Amniotic epithelial cell (primary cell): Measurements from ENCODE around the gene FRY.
A peak's percentile ranks its signal among the peaks of the same experiment; 100 is the strongest.

Source experiments
- DNase-seq: peaks from one replicate; pipeline ENCODE4 v3.0.0-alpha.2; 2010; ENCODE audit warnings: low read depth

The FRY gene

DNA sequence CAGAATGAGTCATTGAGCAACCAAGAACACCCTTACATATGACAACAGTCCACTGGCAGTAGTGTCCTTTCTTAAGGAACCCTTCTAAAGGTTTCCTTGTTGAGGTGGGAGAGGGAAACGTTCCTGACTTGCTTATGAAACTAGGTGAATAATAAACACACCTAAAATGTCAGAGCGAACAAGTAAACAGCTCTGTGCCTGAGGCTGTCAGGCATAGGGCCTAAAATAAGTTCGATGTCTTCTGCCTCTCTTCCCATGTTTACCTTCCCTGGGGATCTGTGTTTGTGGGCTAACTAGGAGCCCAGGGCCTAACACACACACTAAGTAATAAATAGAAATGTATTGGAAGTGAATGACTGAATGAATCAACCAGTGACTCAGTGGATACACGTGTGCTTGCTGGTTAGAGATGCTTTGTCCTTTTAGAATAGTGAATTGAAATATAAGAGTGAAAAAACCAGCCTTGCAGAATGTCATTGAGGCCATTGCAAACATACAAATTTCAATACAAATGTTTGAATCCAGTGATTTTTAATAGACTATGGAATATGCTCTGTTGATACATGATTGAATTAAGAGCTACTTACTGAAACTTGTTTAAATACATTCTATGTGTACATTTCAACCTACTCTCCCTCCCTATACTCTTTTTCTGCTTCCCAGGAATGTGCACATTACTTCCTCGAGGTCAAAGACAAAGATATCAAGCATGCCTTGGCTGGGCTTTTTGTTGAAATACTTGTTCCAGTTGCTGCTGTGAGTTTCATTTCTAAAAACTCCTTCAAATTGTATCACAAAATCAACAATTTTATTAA is 102.9 kb downstream of the FRY start:
- no peak for DNase-seq

DNA sequence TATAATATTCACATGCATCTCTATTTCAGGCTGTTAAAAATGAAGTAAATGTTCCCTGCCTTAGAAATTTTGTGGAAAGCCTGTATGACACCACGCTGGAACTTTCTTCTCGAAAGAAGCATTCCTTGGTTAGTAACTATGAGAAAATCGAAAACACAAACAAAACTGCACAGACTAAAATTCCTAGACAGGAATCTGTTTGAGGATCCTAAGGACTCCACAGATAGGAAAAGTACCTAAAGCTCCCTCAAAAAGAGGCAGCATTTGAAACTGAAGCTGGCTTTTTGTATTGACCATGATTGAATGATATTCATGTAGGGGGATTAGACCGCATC is 103.4 kb downstream of the FRY start:
- no peak for DNase-seq

DNA sequence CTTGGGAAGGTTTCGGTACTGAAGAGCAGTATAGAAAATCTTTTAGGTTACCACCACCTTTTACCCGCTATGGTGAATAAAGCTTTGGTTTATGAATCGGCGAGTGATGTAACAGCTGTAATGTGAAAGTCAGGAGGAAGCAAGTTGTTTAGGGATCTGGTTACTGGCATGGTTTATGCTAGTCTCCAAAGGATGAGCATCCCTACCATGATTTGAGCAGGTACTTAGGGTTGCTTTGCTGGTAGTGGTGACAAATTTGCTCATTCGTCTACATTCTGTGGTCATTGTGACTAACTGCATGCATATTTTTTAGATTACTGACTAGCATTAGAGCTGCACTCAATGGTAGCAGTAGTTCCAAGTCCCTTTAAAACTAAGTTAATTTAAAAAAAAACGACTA is 104.1 kb downstream of the FRY start:
- peak; percentile 34 for DNase-seq

DNA sequence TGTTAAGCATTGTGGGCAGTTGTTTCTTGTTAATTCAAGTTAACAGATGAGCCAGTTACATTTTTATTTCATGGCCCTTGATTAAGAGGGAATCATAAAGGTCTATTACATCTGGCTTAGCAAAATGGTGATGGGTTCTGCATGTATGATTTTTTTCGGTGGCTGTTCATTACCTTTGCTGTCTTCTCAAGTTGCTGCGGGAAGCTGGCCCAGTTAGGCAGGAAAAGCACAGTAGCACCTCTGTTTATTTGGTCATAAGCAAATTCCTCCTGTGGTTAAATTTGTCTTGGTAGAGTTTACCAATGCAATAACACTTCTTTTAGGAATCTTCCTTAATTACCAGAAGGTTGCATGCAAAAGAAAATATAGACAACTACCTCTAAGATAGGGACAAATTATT is 104.5 kb downstream of the FRY start:
- no peak for DNase-seq

DNA sequence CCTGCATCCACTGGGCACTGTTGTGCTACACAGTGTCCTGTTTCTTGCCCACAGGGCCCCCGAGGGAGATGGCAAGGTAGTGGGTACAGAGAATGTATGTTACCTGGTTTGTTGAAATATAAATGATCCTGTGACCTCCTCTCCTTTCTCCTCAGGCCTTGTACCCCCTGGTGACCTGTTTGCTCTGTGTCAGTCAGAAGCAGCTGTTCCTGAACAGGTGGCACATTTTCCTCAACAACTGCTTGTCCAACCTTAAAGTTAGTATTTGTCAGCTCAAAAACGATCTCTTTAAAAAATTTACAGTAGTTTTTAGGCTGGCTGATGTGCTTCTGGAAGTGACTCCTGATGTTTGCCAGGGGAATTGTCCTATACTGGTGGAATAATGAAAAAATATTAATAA is 105.1 kb downstream of the FRY start:
- no peak for DNase-seq

DNA sequence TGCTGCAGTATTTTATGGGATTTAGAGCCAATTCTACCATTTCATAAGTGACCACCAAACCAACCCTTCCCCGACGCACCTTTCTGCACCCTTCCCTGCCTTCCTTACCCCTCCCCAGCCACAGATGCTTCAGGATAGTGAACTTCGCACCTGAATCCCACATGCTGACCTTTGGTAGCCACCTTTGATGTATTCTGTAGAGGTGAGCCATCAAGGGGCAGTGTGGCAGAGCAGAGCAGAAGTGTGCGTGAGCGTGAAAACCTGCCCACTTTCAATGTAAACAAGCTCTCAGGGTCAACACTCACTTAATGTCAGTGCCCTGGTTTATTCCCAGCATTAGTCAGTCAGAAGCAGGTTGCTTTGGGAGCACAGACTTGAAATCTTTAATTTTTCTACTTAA is 107.7 kb downstream of the FRY start:
- DNase-seq, result no peak

DNA sequence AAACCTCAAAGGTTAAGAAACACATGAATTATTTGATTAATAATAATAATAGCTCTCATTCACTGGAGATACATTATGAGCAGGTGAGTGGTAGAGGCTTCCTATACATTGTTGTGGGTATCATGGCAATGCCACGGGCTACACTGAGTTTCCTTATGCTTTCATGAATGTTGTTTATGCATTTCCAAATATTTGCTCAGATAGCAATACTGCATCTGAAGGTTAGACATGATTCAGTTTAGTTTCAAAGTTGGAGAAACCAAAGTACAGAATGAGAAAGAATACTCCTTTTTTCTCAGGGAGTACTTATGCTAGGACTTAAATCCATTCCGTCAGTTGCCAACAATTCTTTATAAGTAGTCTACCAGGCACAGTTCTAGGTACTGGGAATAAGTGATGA is 108.5 kb downstream of the FRY start:
- no peak for DNase-seq

DNA sequence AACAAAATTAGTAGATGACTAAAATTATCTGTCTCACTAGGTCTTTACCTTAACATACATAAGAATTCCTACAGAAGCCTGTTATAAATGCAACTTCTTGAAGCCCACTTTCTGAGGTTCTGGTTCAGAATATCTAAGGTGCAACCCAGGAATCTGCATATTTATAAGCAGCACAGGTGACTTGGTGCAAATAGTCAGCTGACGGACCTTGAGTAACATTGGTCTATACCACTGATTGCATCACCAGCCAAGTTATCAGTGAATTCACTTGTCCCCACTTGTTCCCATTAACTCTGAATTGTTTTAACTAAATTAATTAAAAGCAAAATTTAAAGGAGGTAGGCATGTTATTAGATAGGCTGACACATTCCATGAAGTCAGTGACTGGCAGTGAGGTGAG is 109.9 kb downstream of the FRY start:
- no peak for DNase-seq

DNA sequence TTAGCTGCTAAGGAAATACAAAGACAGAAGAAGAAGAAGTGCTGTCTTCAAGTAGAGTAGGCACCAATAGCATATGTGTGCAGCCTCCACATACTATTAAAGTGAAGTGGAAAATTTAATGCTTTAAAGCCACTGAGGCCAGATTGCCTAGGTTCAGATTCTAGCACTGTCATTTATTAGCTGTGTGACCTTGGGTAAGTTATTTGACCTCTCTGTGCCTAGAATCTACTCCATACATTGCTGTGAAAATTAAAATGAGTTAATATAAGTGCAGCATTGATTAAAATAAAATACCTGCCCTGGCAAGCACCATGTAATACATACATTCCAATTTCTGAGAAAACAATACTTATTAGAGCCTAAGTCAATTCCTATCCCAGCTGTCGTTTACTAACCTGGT is 110.5 kb downstream of the FRY start:
- DNase-seq, result no peak

DNA sequence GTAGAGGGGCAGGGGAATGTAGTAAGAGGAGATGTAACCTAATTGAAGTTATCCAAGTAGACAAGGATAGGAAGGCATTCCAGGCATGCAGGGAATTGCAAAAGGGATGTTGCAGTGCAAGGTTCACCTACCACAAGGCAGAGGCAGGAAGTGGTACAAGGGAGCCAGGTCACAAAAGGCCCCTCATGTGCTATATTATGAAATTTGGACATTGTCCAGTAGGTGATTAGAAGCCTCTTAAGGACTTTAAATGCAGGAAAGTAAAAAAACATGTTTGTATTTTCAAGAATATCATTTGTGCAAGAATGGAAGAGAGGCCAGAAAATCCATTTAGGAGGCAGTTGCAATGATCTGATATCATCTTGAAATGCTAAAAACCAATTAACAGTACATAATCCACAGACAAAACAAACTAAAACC is 111.4 kb downstream of the FRY start:
- peak; percentile 87 for DNase-seq

DNA sequence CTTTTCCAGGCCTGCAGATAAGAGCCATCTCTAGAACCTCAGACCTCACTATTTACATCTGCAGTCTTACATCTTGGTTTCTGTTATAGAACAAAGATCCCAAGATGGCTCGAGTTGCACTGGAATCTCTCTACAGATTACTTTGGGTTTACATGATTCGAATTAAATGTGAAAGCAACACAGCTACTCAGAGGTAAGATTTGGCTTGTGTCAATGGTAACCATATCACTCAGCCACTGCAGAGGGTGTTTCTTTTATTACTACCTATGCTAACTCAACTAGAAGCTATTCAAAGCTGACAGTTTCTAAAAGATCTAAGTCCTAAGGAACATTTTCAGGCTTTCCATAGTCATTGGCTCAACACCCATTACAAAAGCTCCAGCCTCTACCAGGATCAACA is 115.6 kb downstream of the FRY start:
- no peak for DNase-seq

DNA sequence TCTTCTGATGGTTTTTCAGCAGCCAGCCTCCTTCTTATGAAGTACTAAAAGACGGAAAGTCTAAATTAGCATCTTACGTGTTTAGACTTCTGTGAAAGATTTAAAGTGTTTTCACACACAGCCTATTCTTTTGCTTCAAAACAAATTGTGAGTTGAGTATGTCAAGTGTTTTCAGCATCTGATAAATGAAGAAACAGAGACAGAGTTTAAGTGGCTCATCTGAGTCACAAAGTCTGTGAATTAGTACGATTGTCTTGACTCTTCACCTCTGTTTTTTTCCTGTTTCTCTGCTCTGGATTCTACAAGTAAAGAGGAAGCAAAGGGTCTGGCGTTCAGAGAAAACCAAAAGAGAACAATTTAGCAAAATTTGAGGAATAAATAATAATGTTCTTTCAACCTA is 116.4 kb downstream of the FRY start:
- DNase-seq, result no peak

DNA sequence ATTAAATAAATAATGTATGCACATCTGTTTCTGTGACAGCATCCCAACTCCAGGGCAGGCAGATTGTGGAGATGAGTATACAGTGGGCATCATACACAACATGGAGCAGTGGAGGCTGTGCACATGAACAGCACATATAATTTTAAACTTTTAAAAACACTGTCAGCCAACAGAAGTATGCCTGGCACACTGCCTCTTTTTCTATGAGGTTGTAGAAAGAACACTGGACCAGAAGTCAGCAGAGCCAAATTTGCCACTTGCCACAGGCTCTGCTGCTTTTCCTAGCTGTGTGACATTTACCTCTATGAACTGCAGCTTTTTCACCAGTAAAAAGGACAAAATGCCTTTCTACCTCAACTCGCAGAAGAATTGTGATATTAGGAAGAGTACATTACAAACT is 118.7 kb downstream of the FRY start:
- DNase-seq, result no peak

DNA sequence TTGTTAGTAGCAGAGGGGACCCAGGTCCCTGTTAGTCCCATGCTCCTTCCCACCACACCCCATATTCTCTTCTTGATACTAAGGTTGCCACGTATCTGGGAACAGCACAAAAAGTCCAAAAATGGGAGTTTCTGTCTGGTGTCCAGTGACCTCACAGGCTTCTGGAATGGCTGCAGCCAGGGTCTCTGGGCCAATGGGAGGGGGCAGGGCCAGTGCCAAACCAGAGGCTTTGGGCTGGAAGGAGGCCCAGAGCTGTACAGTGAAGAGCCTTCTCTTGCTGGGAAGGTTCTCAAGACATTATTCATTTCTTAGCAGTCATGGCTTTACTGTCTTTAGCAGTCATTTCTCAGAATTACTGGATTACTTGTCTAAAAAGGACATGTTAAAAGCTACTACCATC is 119.2 kb downstream of the FRY start:
- peak; percentile 53 for DNase-seq

DNA sequence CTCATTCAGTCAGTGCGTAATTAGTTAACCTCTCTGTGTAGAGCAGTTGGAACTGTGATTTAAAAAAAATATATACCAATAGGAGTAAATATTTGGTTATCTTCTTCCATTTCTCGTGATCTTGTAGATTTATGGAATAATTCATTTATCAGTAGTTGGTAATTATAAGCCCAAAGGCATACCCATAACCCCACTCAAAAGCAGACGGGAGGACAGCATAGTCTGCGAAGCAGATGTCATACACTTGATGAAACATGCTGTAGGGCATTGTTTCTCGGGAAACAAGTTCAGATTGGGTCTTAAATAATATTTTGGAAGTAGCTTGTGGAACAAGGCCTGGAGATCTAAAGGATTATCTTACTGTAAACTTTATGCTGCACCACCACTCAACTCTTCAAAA is 119.7 kb downstream of the FRY start:
- DNase-seq, result no peak

DNA sequence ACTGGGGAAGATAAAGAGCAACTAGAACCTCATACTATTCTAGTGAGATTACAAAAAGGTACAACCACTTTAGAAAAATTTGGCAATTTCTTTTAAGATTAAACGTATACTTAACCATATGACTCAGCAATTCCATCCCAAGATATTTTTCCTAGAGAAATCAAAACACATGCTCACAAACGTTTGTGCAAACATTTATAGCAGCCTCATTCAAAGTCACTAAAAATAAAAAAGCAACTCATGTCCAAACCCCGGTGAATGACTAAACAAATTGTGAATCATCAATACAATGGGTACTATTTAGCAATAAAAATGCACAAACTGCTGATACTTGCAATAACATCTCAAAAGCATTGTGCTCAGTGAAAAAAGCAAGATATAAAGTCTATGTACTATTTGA is 121.5 kb downstream of the FRY start:
- DNase-seq, result peak; percentile 52

DNA sequence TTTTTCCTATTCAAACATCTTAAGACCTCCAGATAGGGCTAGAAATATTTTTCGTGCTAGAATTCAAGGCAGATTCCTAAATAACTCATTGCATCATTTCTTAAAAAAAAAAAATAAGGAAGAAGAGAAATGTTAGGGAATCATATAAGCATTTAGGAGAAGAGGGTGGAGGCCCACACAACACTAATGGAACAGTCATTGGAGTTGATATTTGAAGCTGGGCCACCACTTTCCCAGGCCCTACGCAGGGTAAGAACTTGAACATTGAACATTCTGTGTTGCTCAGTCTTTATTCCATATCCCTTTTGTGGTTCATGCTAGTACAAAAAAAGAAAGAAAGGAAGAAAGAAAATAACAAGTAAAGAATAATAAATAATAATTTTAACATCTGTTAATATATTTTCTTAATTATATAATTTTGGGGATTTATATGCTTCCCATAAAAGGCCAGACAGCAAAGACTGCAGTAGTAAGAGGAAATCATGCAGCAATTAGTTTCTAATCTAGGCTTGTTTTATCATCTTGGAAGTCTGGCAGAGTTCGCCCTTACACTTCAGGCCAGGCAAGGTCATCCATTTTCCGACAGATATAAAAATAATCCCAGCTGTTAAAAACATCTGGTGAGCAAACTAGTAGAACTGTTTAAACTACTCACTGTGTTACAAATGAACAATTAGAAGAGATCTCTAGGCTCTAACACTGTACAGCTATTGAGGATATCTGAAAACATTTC is 127.7 kb downstream of the FRY start:
- DNase-seq, result peak; percentile 23

DNA sequence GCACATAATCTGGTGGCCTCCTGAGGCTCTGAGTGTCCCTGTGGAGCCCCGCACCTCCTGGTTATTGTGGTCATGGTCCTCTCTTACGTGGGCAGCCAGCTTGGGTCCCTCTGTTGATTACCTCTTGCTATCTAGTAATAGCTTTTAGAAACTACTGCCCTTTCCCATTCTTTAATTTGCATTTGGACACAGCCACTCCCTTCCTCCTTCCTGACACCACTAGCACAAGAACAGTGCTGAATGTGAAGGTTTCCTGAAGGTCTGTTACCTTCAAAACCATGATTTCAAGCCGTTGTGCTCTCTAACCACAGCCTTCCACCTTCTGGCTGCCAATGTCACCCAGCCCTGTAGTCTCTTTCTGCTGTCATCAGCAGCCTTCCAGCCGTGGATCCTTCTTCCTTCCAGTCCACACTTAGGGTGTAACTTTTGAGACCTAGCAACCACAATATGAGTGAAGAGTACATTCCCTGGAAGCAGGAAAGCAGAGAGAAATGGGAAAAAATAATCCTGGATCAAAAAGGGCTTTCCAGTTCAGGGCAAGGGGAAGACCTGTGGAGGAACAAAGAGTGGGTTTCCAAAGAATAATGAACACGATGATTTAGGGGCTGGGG is 130.9 kb downstream of the FRY start:
- DNase-seq, result no peak

DNA sequence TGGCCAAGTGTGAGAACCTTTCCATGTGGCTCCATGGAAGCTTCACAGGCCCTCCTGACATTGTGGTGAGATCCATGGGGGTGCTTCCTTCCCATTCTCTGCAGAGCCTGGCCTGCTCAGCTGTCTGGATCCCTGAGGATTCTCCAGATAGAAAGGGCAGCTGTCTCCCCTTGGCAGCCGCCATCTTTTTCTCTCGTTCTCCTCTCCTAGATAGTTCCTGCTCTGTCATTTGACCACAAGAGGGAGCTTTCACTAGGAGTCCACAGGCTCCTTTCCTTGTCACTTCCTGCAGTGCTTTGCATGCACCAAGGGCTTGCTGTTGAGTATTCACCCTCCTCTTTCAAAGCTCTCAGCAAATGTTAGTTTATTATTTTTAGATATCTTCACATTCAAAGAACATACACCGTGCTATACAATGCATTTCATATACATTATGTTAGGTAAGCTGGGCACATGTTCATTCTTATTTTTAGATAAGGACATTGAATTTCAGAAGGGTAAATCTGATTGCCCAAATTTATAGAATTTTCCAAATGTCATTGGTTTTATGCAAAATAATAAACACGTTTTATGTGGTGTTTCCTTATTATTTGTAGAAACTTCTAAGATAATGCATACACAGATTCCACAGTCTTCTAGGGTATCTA is 133.2 kb downstream of the FRY start:
- DNase-seq, result peak; percentile 77

DNA sequence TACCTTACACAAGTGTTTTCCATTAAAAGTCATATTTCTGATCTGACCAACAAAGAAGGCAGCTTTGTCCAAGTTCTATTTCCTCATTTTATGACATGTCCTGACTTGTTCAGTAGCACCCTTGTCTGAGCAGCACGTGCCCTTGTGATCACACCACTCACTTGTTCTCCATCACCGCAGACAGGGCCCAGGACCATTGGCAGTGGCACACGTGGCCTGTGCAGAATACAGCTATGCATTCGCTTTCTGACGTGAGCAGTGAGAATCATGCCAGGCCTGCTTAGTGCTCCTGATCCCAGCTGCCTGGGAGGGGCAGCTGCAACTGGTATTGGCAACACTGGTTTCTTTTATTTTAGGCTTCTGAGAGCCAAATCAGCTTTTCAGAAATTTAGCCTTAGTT is 134.2 kb downstream of the FRY start:
- DNase-seq, result no peak

DNA sequence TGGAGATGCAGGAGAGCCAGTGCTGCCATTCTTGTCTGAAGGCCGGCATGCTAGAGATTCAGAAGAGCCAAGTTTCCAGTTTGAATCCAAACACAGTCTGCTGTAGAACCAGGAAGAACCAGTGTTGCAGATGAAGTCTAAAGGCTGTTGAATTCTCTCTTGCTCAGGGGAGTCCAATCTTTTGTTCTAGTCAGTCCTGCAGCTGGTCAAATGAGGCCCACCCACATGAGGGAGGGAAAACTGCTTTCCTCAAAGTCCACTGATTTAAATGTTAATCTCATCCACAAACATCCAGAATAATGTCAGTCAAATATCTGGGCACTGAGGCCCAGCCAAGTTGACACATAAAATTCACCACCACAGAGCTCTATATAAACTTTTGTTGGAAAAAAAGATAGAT is 136.6 kb downstream of the FRY start:
- DNase-seq, result no peak

DNA sequence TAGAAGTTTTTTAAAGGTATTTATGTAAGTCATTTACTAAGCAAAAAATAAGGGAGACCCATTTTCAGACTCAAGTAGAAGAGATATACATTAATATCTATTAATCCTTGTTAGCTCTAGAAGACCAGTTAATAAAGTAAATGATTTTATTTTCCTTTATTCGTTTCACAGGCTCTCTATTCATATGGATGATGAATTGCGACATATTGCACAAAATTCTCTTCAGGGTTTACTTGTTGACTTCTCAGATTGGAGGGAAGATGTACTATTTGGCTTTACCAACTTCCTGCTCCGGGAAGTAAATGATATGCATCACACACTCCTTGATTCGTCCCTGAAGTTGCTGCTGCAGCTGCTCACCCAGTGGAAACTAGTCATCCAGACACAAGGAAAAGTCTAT is 139.3 kb downstream of the FRY start:
- peak; percentile 39 for DNase-seq

DNA sequence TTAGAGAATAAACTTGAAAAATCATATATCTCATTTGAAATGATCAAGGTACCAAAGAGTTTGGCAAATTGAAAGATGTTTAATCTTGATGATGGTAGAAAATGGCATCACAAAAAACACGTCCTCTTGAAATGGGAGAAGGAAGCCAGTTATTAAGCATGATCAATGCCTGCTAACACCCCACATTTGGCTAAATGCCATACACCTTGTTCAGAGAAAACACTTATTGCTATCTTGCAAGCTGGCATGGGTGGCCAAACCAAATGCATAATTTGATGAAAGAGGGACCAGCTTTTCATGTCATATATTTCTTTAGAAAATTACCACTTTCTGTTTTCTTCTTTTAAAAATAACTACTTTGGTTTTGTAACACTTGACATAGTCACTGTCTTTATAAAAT is 142.3 kb downstream of the FRY start:
- DNase-seq, result no peak
